Brain pericyte (primary cell): Measurements from ENCODE around the gene PCDHB1.
"Not testable (repeated sequence)": the region's sequence is repeated elsewhere in the genome, so short reads cannot be mapped to it uniquely, and the experiment has no call there.

Experiments
- DNase-seq: peaks from one replicate; pipeline ENCODE4 v3.0.0-alpha.2; 2012; ENCODE audit warnings: low read depth, low spot score

Gene PCDHB1

GRCh38 chr5:141082228-141082627, 31.1 kb downstream of the PCDHB1 start:
- DNase-seq, result no peak

GRCh38 chr5:141084487-141084989, 33.4 kb downstream of the PCDHB1 start:
- DNase-seq, result no peak

GRCh38 chr5:141094481-141095262, 43.5 kb downstream of the PCDHB1 start, which contains the start of gene PCDHB2:
Gene PCDHB2, plus strand, starts transcription at chr5:141094615. Its CDS starts 176 bp downstream, at chr5:141094791.
- DNase-seq, result no peak

- DNase-seq, result no peak
These were observed 44.1 kb downstream of the PCDHB1 start for GRCh38 chr5:141095263-141095641.

GRCh38 chr5:141096181-141096580, 45.0 kb downstream of the PCDHB1 start:
- DNase-seq, result not testable (repeated sequence)

GRCh38 chr5:141096586-141096985, 45.4 kb downstream of the PCDHB1 start:
- not testable (repeated sequence) for DNase-seq

GRCh38 chr5:141100243-141100805, 49.1 kb downstream of the PCDHB1 start, which contains the start of gene PCDHB3:
Gene PCDHB3, plus strand, starts transcription at chr5:141100473. Its CDS starts 177 bp downstream, at chr5:141100650.
- no peak for DNase-seq

GRCh38 chr5:141101059-141101458, 49.9 kb downstream of the PCDHB1 start:
- no peak for DNase-seq

GRCh38 chr5:141102070-141102469, 50.9 kb downstream of the PCDHB1 start:
- not testable (repeated sequence) for DNase-seq

- DNase-seq, result not testable (repeated sequence)
These were observed 51.3 kb downstream of the PCDHB1 start for GRCh38 chr5:141102471-141102870.

- no peak for DNase-seq
These were observed 54.2 kb downstream of the PCDHB1 start for GRCh38 chr5:141105350-141105749.
